Measurements from ENCODE around the gene SLC22A23. TPM values are rescaled to one million over a fixed set of nuclear protein-coding genes. Genes with fewer than 3 reads are reported as not detected.
A peak's percentile ranks its signal among the peaks of the same experiment; 100 is the strongest.

The SLC22A23 gene
- total and polyA plus RNA-seq, 2 experiments from 2014 or later: 6.1 to 38.3 TPM

DNA sequence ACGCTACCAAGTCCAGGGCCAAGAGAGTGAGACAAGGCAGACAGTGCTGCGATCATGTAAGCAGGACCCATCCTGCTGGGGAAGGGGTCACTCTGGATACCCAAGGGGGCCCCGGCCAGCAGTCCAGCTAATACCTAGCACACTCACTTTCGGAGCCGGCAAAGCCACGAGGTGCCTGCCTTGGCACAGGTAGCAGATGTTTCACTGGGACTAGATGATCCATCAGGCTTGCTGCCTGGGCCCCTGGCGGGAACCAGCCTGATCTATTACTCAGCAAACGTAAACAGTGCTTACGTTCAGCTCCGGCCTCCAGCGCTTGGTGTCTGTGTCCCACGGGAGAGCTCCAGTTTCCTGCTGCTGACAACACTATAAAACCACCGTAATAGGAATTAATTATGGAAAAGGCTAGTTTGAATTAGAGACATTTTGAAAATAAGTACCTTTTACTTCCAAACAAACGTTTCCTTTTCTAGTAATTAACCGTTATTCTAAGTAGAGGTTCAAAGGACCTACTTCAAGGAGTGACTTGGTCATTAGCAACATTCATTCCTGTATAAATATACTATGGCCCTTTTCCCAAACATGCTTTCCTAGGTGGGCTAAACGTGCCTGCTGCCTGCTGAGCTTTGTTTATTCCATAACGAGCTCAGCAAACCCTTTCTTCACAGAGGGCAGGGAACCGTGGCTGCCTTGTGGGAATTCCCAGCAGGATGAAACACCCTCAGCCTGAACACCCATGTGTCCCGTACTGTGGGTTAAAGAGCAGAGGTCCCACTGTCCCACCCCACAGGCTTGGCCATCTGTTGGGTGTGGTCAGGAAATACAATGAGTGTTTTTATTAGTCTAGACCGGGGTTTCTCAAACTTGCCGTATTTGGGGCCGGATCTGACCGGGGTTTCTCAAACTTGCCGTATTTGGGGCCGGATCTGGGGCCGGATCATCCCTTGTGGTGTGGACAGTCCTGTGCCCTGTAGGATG, 18.4 kb downstream of the SLC22A23 start:
- no peaks in the 10 kb centered on the region for H3K9me2 ChIP-seq (ENCODE audit: insufficient read depth)
- no peaks in the 10 kb centered on the region for H3K27me3 ChIP-seq (ENCODE audit: insufficient read depth)
- Mint-ChIP-seq H3K4me3 (no peak overlapping the region), H3K4me1 (peaks cover 34% of the 10 kb centered on the region), H3K27me3 (ENCODE audit: insufficient read depth, low read depth, poor library complexity) (peaks cover 15% of the 10 kb centered on the region), H3K27ac (peak overlapping the region; percentile 75; the same call in 1 of the 2 replicates), H3K9me3 (peaks cover 10% of the 10 kb centered on the region; the same call in 2 of the 3 replicates), H3K36me3 (ENCODE audit: low read depth) (peaks cover 68% of the 10 kb centered on the region)
- H3K4me1 ChIP-seq (ENCODE audit: insufficient read depth): peaks cover 16% of the 10 kb centered on the region
- no peak overlapping the region for H3K27ac ChIP-seq (ENCODE audit: low read depth)
- peaks cover 94% of the 10 kb centered on the region for H3K79me2 ChIP-seq (replicated peaks; ENCODE audit: insufficient read depth)
- H3K4me3 ChIP-seq: no peak overlapping the region
- DNase-seq (ENCODE audit: low spot score) (no peak), ATAC-seq (no peak)
- TF ChIP-seq, protein P1, sequence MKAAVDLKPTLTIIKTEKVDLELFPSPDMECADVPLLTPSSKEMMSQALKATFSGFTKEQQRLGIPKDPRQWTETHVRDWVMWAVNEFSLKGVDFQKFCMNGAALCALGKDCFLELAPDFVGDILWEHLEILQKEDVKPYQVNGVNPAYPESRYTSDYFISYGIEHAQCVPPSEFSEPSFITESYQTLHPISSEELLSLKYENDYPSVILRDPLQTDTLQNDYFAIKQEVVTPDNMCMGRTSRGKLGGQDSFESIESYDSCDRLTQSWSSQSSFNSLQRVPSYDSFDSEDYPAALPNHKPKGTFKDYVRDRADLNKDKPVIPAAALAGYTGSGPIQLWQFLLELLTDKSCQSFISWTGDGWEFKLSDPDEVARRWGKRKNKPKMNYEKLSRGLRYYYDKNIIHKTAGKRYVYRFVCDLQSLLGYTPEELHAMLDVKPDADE (IDR thresholded peaks at IDR 0.05): no peak
- no peaks in the 10 kb centered on the region for H3F3A ChIP-seq (replicated peaks; ENCODE audit: low read depth)
- H2AFZ ChIP-seq: no peak overlapping the region
- H3K36me3 ChIP-seq (ENCODE audit: insufficient read depth): no peaks in the 10 kb centered on the region
- no peak overlapping the region for H3K4me2 ChIP-seq
- H4K20me1 ChIP-seq (replicated peaks; ENCODE audit: insufficient read depth): no peaks in the 10 kb centered on the region; the same call in 1 of the 2 replicates

DNA sequence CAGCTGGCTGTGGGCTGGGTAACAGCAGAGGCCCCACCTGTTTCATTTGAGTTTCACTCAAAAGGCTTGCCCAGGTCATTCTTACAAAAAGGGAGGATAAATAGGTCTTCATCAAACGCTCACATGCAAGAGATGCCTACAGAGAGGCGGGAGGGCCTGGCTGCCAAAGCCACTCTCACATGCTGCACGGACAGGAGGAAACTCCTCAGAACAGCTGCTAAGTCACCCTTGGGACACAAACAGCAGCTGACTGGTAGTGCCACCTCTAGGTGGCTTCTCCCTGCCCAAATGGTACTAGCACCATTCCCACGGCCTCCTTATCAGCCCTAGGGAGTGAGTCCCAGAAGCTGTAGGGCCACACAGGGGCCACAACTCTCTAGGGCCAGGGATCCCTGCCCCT, 23.8 kb downstream of the SLC22A23 start:
- Mint-ChIP-seq H3K36me3 (ENCODE audit: low read depth) (peaks cover 62% of the 10 kb centered on the region), H3K4me1 (peaks cover 43% of the 10 kb centered on the region), H3K9me3 (peaks cover 10% of the 10 kb centered on the region; the same call in 2 of the 3 replicates), H3K4me3 (no peak overlapping the region), H3K27ac (0 out of 2 replicates have a peak overlapping the region, but pooled peaks have one; percentile 56), H3K27me3 (ENCODE audit: insufficient read depth, low read depth, poor library complexity) (peaks cover 8% of the 10 kb centered on the region)
- Histone ChIP-seq H3K27ac (ENCODE audit: low read depth) (no peak overlapping the region), H2AFZ (no peak overlapping the region), H3K36me3 (ENCODE audit: insufficient read depth) (no peaks in the 10 kb centered on the region), H3F3A (replicated peaks; ENCODE audit: low read depth) (no peaks in the 10 kb centered on the region), H3K9me2 (ENCODE audit: insufficient read depth) (no peaks in the 10 kb centered on the region), H3K4me1 (ENCODE audit: insufficient read depth) (peaks cover 18% of the 10 kb centered on the region), H3K4me3 (no peak overlapping the region), H3K4me2 (no peak overlapping the region), H4K20me1 (replicated peaks; ENCODE audit: insufficient read depth) (no peaks in the 10 kb centered on the region; the same call in 1 of the 2 replicates), H3K27me3 (ENCODE audit: insufficient read depth) (no peaks in the 10 kb centered on the region), H3K79me2 (replicated peaks; ENCODE audit: insufficient read depth) (peaks cover 93% of the 10 kb centered on the region)
- ATAC-seq: no peak
- TF ChIP-seq POLR2AphosphoS5 (IDR thresholded peaks at IDR 0.05; ENCODE audit: low read depth): no peak
- no peak for TF ChIP-seq JUNB (IDR thresholded peaks at IDR 0.05; ENCODE audit: unreplicated experiment)
- TF ChIP-seq, protein P2, sequence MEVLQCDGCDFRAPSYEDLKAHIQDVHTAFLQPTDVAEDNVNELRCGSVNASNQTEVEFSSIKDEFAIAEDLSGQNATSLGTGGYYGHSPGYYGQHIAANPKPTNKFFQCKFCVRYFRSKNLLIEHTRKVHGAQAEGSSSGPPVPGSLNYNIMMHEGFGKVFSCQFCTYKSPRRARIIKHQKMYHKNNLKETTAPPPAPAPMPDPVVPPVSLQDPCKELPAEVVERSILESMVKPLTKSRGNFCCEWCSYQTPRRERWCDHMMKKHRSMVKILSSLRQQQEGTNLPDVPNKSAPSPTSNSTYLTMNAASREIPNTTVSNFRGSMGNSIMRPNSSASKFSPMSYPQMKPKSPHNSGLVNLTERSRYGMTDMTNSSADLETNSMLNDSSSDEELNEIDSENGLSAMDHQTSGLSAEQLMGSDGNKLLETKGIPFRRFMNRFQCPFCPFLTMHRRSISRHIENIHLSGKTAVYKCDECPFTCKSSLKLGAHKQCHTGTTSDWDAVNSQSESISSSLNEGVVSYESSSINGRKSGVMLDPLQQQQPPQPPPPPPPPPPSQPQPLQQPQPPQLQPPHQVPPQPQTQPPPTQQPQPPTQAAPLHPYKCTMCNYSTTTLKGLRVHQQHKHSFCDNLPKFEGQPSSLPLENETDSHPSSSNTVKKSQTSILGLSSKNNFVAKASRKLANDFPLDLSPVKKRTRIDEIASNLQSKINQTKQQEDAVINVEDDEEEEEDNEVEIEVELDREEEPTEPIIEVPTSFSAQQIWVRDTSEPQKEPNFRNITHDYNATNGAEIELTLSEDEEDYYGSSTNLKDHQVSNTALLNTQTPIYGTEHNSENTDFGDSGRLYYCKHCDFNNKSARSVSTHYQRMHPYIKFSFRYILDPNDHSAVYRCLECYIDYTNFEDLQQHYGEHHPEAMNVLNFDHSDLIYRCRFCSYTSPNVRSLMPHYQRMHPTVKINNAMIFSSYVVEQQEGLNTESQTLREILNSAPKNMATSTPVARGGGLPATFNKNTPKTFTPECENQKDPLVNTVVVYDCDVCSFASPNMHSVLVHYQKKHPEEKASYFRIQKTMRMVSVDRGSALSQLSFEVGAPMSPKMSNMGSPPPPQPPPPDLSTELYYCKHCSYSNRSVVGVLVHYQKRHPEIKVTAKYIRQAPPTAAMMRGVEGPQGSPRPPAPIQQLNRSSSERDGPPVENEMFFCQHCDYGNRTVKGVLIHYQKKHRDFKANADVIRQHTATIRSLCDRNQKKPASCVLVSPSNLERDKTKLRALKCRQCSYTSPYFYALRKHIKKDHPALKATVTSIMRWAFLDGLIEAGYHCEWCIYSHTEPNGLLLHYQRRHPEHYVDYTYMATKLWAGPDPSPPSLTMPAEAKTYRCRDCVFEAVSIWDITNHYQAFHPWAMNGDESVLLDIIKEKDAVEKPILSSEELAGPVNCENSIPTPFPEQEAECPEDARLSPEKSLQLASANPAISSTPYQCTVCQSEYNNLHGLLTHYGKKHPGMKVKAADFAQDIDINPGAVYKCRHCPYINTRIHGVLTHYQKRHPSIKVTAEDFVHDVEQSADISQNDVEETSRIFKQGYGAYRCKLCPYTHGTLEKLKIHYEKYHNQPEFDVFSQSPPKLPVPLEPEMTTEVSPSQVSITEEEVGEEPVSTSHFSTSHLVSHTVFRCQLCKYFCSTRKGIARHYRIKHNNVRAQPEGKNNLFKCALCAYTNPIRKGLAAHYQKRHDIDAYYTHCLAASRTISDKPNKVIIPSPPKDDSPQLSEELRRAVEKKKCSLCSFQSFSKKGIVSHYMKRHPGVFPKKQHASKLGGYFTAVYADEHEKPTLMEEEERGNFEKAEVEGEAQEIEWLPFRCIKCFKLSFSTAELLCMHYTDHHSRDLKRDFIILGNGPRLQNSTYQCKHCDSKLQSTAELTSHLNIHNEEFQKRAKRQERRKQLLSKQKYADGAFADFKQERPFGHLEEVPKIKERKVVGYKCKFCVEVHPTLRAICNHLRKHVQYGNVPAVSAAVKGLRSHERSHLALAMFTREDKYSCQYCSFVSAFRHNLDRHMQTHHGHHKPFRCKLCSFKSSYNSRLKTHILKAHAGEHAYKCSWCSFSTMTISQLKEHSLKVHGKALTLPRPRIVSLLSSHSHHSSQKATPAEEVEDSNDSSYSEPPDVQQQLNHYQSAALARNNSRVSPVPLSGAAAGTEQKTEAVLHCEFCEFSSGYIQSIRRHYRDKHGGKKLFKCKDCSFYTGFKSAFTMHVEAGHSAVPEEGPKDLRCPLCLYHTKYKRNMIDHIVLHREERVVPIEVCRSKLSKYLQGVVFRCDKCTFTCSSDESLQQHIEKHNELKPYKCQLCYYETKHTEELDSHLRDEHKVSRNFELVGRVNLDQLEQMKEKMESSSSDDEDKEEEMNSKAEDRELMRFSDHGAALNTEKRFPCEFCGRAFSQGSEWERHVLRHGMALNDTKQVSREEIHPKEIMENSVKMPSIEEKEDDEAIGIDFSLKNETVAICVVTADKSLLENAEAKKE (CRISPR knock-in tag; IDR thresholded peaks at IDR 0.05): no peak
- TF ChIP-seq ZNF114 (CRISPR knock-in tag; IDR thresholded peaks at IDR 0.05): no peak
- no peak for TF ChIP-seq ZNF331 (CRISPR knock-in tag; IDR thresholded peaks at IDR 0.05; ENCODE audit: low read depth)
- no peak for TF ChIP-seq STAT1 (IDR thresholded peaks at IDR 0.05; ENCODE audit: unreplicated experiment)
- no peak for DNase-seq (ENCODE audit: low spot score)
